VCaP (cell line): ENCODE results near the gene NPY2R.

Experiments
- H3K27ac ChIP-seq: fragments of 450-650 bp; 2 replicates; pipeline ENCODE4 v1.5.1; 2017
- TF ChIP-seq, protein P1 (sequence below): fragments of 450-650 bp; conservative IDR thresholded peaks from 2 replicates; pipeline ENCODE4 v1.5.1; 2017; ENCODE audit warnings: mild to moderate bottlenecking, moderate library complexity

NPY2R gene

DNA sequence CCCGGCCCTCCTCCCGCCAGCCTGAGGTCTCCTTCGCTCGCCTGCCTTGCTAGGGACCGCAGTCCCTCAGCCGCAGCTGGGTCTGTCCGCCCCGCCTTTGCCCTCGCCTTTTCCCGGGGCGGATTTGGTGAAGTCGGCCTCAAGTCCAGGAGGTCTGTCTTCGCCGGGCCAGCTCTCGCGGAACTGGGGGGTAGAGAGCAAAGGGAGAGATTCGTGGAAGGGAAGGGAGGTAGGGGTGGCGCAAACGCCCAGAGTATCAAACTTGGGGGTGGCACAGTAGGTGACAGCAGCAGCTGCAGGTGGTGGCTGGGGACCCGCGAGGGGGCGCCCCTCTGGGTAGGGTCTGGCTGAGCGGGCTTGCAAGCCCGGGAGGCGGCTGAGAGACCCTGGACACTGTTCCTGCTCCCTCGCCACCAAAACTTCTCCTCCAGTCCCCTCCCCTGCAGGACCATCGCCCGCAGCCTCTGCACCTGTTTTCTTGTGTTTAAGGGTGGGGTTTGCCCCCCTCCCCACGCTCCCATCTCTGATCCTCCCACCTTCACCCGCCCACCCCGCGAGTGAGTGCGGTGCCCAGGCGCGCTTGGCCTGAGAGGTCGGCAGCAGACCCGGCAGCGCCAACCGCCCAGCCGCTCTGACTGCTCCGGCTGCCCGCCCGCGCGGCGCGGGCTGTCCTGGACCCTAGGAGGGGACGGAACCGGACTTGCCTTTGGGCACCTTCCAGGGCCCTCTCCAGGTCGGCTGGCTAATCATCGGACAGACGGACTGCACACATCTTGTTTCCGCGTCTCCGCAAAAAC is at the start of gene NPY2R:
NPY2R (plus strand) TSS at position 379 of the 797 bp plus-strand sequence. CDS start 5,304 bp downstream, outside the sequence.
- TF ChIP-seq, protein P1, sequence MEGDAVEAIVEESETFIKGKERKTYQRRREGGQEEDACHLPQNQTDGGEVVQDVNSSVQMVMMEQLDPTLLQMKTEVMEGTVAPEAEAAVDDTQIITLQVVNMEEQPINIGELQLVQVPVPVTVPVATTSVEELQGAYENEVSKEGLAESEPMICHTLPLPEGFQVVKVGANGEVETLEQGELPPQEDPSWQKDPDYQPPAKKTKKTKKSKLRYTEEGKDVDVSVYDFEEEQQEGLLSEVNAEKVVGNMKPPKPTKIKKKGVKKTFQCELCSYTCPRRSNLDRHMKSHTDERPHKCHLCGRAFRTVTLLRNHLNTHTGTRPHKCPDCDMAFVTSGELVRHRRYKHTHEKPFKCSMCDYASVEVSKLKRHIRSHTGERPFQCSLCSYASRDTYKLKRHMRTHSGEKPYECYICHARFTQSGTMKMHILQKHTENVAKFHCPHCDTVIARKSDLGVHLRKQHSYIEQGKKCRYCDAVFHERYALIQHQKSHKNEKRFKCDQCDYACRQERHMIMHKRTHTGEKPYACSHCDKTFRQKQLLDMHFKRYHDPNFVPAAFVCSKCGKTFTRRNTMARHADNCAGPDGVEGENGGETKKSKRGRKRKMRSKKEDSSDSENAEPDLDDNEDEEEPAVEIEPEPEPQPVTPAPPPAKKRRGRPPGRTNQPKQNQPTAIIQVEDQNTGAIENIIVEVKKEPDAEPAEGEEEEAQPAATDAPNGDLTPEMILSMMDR = peak; percentile 52
- H3K27ac ChIP-seq = peak within 1 kb of the TSS; percentile 63

DNA sequence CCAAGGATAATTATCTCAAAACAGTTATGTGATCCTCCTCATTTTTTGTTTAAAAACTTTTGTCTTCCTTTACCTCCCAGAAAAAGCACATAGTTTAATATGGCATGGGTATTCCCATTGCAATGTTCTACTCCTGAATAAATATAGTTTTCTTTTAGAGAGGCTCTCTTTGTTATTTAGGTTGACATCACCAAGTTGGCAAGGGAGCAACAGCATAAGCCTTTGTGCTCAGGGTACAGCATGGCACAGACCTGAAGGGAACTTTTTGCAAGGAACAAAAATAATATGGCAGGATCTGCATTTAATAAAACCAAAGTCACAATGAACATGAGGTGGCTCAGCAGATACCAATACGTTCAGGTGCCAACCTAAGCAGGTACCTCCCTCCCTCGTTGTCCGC is 47.1 kb upstream of the NPY2R start:
- TF ChIP-seq, protein P1 = no peak

DNA sequence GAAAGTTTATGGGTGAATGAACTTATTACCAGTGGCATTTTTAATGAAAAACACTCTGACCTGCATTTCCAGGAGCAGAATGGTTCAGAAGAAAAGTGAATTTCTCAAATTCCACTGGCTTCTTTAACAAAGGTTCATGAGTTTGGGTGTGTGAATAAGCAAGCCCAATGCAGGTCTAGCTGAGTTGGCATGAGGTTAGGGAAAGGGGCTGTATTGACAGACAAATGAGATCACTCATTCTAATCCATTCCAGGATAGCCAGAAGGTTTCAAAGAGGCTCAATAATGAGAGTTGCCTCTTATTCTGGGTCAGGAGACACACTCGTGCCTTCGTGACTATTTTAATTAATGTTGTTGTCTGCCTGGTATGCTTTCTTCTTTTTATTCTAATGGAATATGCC is 43.7 kb upstream of the NPY2R start:
- no peak overlapping the region for H3K27ac ChIP-seq
- TF ChIP-seq, protein P1 = no peak

More for the DNA sequence above, 47.1 kb upstream of the NPY2R start:
- no peak overlapping the region for H3K27ac ChIP-seq

- H3K27ac ChIP-seq = no peak overlapping the region
- TF ChIP-seq, protein P1 = peak; percentile 45
Measured at GRCh38 chr4:155170569-155170968, 37.9 kb upstream of the NPY2R start.

DNA sequence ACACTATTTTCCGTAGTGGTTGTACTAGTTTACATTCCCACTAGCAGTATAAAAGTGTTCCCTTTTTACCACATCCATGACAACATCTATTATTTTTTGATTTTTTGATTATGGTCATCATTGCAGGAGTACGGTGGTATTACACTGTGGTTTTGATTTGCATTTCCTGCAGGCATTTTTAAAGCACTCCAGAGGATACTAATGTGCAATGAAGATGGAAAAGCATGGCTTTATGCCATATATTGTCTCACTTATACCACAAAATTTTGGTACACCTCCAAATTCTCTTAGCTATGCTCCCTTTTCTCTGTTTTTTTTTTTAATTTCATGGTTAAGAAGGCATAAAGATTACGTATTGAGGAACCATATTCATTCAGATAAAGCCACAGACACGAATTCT is 35.1 kb upstream of the NPY2R start:
- TF ChIP-seq, protein P1 = no peak
- no peak overlapping the region for H3K27ac ChIP-seq

- TF ChIP-seq, protein P1 = no peak
- H3K27ac ChIP-seq = no peak overlapping the region
Measured at GRCh38 chr4:155174668-155175067, 33.8 kb upstream of the NPY2R start.

- TF ChIP-seq, protein P1 = no peak
- H3K27ac ChIP-seq = no peak overlapping the region
Measured at GRCh38 chr4:155179216-155179615, 29.2 kb upstream of the NPY2R start.
